Loucy (cell line): Measurements from ENCODE around the gene CHRM2.

Experiments used
- H2AFZ ChIP-seq: fragments of 200-600 bp; sonication (generic); 2 replicates; pipeline ENCODE4 v1.6.0; 2016; ENCODE audit warnings: antibody characterized with exemption, mild to moderate bottlenecking, low read length, moderate library complexity
- H3F3A ChIP-seq: fragments of 200-600 bp; 2 replicates; pipeline ENCODE4 v1.6.0; 2016; ENCODE audit warnings: antibody characterized with exemption, low read depth, mild to moderate bottlenecking
- H3K27me3 ChIP-seq: fragments of 200-600 bp; sonication (generic); 2 replicates; pipeline ENCODE4 v1.6.1; 2014; ENCODE audit warnings: low read length, mild to moderate bottlenecking; ENCODE audit not compliant: insufficient read depth, poor library complexity, severe bottlenecking
- H3K36me3 ChIP-seq: fragments of 200-600 bp; sonication (generic); 2 replicates; pipeline ENCODE4 v1.6.1; 2016; ENCODE audit warnings: low read length; ENCODE audit not compliant: insufficient read depth
- H3K4me1 ChIP-seq: fragments of 200-600 bp; sonication (generic); 2 replicates; pipeline ENCODE4 v1.5.1; 2014; ENCODE audit warnings: low read length, mild to moderate bottlenecking; ENCODE audit not compliant: insufficient read depth, poor library complexity, severe bottlenecking
- H3K4me2 ChIP-seq: fragments of 200-600 bp; sonication (generic); 2 replicates; pipeline ENCODE4 v1.6.0; 2014; ENCODE audit warnings: antibody characterized with exemption, low read length, low read depth, mild to moderate bottlenecking; ENCODE audit not compliant: poor library complexity, severe bottlenecking
- H3K4me3 ChIP-seq: fragments of 200-600 bp; sonication (generic); 2 replicates; pipeline ENCODE4 v1.5.1; 2014; ENCODE audit warnings: low read length, mild to moderate bottlenecking, mixed read lengths; ENCODE audit not compliant: poor library complexity, severe bottlenecking
- H3K79me2 ChIP-seq: fragments of 200-600 bp; sonication (generic); 2 replicates; pipeline ENCODE4 v1.6.1; 2014; ENCODE audit warnings: low read length; ENCODE audit not compliant: insufficient read depth
- H3K9ac ChIP-seq: fragments of 200-600 bp; sonication (generic); 2 replicates; pipeline ENCODE4 v1.6.0; 2014; ENCODE audit warnings: mild to moderate bottlenecking, low read depth, low read length, moderate library complexity; ENCODE audit not compliant: poor library complexity, severe bottlenecking
- H3K9me2 ChIP-seq: fragments of 200-600 bp; sonication (generic); replicated peaks from 2 replicates; pipeline ENCODE4 v1.6.1; 2016; ENCODE audit warnings: low read depth, low read length, mixed read lengths
- H3K9me3 ChIP-seq: fragments of 200-600 bp; sonication (generic); 2 replicates; pipeline ENCODE4 v1.6.1; 2014; ENCODE audit warnings: mild to moderate bottlenecking, antibody characterized with exemption, low read length, low read depth; ENCODE audit not compliant: insufficient read depth
- H4K20me1 ChIP-seq: fragments of 200-600 bp; sonication (generic); 2 replicates; pipeline ENCODE4 v1.6.0; 2014; ENCODE audit warnings: antibody characterized with exemption, low read length, mild to moderate bottlenecking; ENCODE audit not compliant: insufficient read depth, poor library complexity, severe bottlenecking
- EZH2phosphoT487 ChIP-seq: fragments of 200-600 bp; IDR thresholded peaks from 2 replicates; pipeline ENCODE4 v1.6.1; 2018; ENCODE audit warnings: antibody characterized with exemption, mild to moderate bottlenecking, moderate library complexity, borderline replicate concordance
- TF ChIP-seq, protein P1 (sequence below): fragments of 200-600 bp; sonication (generic); conservative IDR thresholded peaks from 2 replicates; pipeline ENCODE4 v1.5.1; 2014; ENCODE audit warnings: mild to moderate bottlenecking, antibody characterized with exemption, low read length

Gene CHRM2

DNA sequence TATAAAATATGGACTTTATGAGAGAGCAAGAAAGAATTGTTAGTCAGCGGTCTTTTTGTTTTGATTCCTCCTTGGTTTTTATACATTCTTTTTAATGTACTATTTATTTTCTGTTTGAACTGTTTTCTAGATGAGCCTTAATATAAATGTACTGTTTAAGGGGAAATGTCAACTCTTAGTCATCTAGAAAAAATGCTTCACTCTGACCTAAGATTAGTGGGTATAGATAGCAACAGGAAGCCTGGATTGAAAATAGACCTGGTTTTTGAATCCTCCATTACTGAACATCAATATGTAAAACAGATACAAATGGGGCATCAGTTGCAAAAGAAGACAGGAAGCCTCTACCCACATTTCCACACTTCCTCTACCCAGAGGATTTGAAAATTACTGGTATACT, 87.8 kb downstream of the CHRM2 start:
- Histone ChIP-seq H3K4me2 (no peak overlapping the region), H3F3A (no peaks in the 10 kb centered on the region), H2AFZ (no peak overlapping the region), H3K9me2 (no peaks in the 10 kb centered on the region), H3K27me3 (no peaks in the 10 kb centered on the region), H3K9me3 (no peaks in the 10 kb centered on the region; the same call in 1 of the 2 replicates), H3K36me3 (no peaks in the 10 kb centered on the region), H4K20me1 (no peaks in the 10 kb centered on the region), H3K79me2 (no peaks in the 10 kb centered on the region), H3K4me3 (no peak overlapping the region), H3K4me1 (no peaks in the 10 kb centered on the region), H3K9ac (no peak overlapping the region)
- TF ChIP-seq, protein P1, sequence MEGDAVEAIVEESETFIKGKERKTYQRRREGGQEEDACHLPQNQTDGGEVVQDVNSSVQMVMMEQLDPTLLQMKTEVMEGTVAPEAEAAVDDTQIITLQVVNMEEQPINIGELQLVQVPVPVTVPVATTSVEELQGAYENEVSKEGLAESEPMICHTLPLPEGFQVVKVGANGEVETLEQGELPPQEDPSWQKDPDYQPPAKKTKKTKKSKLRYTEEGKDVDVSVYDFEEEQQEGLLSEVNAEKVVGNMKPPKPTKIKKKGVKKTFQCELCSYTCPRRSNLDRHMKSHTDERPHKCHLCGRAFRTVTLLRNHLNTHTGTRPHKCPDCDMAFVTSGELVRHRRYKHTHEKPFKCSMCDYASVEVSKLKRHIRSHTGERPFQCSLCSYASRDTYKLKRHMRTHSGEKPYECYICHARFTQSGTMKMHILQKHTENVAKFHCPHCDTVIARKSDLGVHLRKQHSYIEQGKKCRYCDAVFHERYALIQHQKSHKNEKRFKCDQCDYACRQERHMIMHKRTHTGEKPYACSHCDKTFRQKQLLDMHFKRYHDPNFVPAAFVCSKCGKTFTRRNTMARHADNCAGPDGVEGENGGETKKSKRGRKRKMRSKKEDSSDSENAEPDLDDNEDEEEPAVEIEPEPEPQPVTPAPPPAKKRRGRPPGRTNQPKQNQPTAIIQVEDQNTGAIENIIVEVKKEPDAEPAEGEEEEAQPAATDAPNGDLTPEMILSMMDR = no peak
- no peak for TF ChIP-seq EZH2phosphoT487

DNA sequence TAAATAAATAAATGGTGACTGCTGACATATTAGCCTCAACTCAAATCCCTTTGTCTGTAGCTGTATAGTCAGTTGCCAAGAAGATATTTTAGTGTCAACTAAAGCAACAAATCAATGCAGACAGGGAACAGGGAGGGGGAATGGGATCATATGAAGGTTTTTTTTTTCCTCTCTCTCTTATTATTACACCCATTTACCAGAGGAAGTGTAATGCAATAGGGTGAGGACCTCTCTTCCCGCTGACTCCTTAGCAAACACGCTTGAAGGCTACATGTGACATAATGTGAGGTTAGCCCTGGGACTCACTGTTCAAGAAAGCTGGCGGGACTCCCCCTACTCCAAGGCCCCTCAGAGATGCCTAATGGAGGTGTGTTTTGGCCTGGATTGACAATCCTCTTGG, 88.2 kb downstream of the CHRM2 start:
- H3K36me3 ChIP-seq = no peaks in the 10 kb centered on the region
- H3K4me2 ChIP-seq = no peak overlapping the region
- no peaks in the 10 kb centered on the region; the same call in 1 of the 2 replicates for H3K9me3 ChIP-seq
- no peaks in the 10 kb centered on the region for H4K20me1 ChIP-seq
- H3K4me3 ChIP-seq = no peak overlapping the region
- H3K4me1 ChIP-seq = no peaks in the 10 kb centered on the region
- H3K9ac ChIP-seq = no peak overlapping the region
- no peaks in the 10 kb centered on the region for H3K79me2 ChIP-seq
- no peaks in the 10 kb centered on the region for H3K27me3 ChIP-seq
- TF ChIP-seq, protein P1 = no peak
- TF ChIP-seq EZH2phosphoT487 = no peak
- H3K9me2 ChIP-seq = no peaks in the 10 kb centered on the region
- no peaks in the 10 kb centered on the region for H3F3A ChIP-seq
- H2AFZ ChIP-seq = no peak overlapping the region

DNA sequence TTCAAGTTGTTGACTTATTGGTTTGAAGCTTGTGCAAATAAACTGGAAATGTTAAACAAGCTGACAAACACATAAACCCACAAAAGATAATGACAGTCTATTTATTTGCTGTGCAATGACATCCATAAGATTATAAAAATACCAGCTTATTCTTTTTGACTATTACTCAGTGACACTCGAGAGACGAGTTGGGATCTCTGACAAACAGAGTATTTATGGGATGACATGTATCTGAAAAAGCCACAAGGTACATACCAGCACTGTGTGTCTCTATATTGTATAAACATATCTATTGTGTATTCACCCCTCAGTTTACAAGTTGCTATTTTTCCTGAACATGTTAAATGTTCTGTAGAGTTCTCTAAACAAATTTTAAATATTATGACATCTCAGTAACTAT, 88.9 kb downstream of the CHRM2 start:
- Histone ChIP-seq H3K4me3 (no peak overlapping the region), H2AFZ (no peak overlapping the region), H3K4me2 (no peak overlapping the region), H3F3A (no peaks in the 10 kb centered on the region), H3K4me1 (no peaks in the 10 kb centered on the region), H3K9me3 (no peaks in the 10 kb centered on the region; the same call in 1 of the 2 replicates), H3K9me2 (no peaks in the 10 kb centered on the region), H3K36me3 (no peaks in the 10 kb centered on the region), H3K27me3 (no peaks in the 10 kb centered on the region), H4K20me1 (no peaks in the 10 kb centered on the region), H3K79me2 (no peaks in the 10 kb centered on the region), H3K9ac (no peak overlapping the region)
- TF ChIP-seq, protein P1 = no peak
- TF ChIP-seq EZH2phosphoT487 = no peak
